HG03520 (cell line): Measurements from ENCODE around the gene MDP1.
"Not testable (repeated sequence)": the region's sequence is repeated elsewhere in the genome, so short reads cannot be mapped to it uniquely, and the experiment has no call there.

Experiments used
- ATAC-seq: cut with Tn5 transposase; IDR thresholded peaks from one replicate; pipeline ENCODE4 v1.9.1; 2021; ENCODE audit warnings: mild to moderate bottlenecking, moderate library complexity; ENCODE audit not compliant: unreplicated experiment

MDP1 gene

DNA sequence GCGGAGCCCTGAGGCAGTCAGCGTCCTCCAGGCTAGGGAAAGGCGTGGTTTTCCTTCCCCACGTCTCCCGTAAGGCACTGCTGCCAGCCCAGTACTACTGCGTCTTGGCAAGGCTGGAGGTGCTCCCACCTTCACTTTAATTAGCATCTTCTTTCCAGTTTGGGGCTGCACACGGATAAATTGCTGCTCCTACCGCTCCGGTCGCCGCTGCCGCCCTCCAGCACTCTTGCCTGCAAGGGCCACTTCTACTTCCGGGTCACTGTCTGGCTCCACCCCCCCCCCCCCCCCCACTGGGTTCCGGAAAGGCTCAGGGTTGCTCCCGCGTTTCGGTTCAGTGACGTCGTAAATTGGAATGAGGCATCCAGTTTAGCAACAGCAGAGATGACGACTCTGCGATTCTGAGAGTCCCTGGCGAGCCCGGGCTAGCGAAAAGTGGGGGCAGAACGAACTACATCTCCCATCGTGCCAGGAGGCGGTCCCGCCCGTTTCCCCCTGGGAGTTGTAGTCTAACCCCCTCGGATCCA is 16.3 kb upstream of the MDP1 start, which contains the start of gene NEDD8:
Gene NEDD8, minus strand, starts transcription at position 247 of the 524 bp plus-strand sequence. Its CDS starts 100 bp downstream, at position 147.
- ATAC-seq: peak; percentile 67

DNA sequence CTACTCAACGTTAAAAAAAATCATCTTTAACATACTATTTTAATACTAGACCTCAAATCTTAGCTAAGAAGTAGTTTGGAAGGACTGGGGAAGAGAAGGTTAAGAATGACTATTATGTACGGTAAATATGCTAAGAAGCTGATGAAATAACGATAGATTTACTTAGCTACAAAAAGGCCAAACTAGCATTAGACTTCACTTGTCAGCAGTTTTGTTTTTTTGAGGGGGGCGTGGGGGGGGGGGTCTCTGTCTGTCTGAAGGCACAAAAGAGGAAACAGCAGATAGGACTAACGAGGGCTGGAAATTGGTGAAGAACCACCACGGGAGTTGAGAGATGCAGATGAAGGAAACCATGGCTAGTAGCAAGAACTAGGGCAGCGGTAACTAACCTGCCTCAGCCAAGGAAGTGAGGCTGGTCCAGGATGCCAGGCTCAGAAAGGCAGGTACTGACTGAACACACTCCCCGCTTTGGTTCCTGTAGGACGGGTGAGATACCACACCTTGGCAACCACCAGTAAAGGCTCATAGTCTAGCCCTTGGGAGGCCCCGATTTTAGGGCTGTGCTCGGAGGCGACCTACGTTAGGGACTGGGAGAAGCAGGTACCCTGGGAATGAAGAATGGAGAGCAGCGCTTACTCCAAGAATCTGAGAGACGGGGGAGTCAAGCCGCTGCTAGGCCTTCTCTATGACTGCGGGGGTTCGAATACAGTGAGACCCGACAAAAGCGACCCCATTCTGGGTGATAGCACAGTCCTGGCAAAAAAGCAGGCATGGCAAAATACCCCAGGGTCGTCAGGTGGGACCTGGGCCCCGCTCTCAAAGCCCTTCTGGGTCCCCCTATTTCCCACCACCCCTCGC is 15.6 kb upstream of the MDP1 start:
- ATAC-seq: no peak

DNA sequence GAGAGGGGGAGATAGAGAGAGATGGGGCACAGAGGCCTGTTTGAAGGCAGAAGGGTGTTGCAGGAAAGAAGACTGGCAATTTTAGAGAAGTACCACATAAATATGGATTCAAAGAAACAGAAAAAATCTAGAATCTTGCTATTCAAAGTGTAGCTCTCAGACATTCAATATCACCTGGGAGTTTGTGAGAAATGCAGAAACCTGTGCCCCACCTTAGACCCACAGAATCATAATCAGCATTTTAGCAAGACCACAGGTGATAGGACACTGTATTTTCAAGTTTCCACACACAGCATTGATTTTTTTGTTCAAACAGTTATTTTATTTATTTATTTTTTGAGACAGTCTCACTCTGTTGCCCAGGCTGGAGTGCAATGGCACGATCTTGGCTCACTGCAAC is 13.0 kb upstream of the MDP1 start:
- no peak for ATAC-seq

DNA sequence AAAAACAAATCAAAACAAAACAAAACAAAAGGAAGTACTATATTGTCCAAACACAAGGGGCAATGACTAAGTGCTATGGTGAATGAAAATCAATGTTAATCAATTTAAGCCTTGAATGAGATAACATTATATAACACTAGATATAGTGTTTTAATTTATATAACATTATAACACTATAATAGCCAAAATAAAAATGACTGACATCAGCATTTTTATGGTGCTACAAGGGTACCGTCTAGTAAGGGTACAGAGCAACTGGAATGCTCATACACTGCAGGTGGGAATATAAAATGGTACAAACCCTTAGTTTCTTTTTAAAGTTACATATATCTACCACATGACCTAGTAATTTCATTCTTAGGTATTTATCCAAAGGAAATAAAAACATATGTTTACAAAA is 10.6 kb upstream of the MDP1 start:
- ATAC-seq: no peak

DNA sequence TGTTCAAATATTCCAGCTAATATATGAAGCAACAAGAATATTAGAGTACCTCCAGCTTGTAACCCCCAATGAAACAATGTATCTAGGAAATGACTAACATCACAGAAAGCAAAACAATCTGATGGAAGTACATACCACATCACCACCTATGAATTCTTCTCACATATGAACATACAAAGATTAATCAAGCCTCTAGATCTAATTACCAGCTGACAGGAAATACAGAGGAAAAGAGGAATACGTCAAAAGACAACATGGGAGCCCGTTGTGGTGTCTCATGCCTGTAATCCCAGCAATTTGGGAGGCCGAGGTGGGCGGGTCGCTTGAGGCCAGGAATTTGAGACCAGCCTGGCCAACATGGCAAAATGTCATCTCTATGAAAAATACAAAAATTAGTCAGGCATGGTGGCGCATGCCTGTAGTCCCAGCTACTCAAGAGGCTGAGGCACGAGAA is 8.8 kb upstream of the MDP1 start:
- no peak for ATAC-seq

DNA sequence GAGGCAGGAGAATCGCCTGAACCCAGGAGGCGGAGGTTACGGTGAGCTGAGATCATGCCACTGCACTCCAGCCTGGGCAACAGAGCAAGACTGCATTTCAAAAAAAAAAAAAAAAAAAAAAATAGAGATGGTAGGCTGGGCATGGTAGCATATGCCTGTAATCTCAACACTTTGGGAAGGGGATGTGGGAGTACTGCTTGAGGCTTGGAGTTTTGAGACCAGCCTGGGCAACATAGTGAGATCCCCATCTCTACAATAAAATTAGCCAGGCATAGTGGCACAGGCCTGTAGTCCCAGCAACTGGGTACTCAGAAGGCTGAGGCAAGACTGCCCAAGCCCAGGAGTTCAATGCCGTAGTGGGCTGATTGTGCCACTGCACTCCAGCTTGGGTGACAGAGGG is 7.1 kb upstream of the MDP1 start:
- ATAC-seq: not testable (repeated sequence)

DNA sequence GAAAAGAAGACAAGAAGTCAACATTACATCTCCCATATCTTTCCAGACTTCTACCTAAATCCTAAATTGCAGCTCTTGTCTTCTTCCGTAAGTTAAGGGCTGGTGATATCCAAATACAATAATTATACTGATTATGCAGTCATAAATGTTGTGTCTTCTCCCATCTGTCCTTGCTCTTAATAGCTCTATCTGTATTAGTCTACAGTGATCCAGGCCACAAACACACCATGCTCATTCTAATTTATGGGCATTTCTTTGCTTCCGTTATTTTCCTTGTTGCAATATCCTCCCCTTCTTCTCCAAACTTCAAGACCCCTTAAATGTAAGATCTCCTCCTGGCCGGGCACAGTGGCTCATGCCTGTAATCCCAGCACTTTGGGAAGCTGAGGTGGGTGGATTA is 3.7 kb upstream of the MDP1 start:
- no peak for ATAC-seq

DNA sequence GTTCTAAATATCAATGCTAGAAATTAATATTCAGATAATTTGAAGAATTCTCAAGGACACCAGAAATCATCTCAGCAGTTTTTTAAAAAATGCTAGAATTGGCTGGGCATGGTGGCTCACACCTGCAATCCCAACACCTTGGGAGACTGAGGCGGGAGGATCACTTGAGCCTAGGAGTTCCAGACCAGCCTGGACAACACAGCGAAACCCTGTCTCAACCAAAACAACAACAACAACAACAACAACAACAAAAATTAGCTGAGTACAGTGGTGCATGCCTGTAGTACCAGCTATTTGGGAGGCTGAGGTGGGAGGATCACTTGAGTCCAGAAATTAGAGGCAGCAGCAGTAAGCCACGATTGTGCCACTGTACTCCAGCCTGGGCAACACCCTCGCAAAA is 3.2 kb upstream of the MDP1 start:
- no peak for ATAC-seq

DNA sequence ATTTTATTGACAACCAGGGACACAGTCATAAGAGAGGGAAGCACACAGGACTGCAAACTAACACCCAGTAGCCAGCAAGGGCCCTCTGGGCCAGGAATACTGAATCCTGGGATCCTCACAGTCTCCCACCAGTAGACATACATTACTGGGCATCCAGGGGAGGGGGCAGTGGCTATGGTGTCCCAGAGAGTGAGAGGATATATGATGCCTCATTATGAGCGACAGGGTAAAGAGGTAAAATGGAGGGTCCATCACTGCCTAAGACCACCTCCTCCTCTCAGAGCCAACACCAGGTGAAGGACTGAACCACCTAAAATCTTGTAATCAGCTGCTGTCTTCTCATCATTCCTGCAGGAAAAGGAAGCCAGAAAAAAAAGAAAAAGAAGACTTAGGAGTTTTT is 1.0 kb upstream of the MDP1 start:
- ATAC-seq: not testable (repeated sequence)

DNA sequence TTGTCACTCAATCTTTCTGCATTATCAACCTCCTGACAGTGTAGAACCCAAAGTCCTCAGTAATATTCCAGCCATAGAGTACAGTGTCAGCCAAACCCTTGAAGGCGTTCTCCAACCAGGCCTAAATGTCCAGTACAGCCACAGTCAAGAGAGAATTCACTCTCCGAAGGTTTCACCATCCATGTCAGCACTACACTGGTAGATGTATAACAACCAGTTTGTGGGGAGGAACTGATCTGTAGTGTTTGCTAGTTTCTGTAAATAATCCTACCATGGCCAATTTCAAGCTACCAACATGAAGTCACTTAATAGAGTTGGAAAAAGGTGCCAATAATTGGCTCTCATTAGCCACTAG is 456 bp upstream of the MDP1 start:
- no peak for ATAC-seq

DNA sequence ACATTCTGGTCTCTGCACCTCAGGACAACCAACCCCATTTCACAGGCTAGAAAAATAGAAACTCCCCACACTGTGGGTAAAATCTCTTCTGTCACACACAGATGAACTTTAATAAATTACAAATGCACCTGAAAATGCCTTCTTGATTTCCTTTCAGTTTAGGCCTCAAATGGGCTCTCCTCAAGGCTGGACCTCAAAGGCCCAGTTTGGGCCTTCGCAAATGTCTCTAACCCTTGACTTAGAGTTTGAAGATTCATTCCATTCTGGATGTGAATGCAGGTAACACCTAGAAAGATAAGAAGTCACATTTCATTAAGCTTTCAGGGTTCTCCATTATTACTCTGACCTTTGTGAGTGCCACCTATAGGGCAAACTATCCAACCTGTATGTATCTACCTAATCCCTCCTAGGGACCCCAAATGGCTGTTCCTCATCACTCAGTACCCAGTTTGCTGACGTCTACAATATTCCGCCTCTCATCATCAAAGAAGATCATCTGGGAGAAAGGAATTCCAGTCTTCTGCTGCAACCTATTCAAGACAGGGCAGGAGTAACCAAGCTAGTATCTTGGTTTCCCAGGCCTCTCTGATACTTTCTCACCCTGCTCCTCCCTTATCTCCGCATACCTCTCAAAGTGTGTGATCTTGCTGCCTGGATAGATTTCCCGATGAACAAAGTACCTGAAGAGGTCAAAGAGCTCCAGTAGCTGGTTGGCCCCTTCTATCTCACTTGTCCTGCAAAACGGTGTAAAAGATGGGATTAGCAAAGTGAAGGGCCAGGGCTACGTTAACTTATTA is 1.8 kb downstream of the MDP1 start:
- no peak for ATAC-seq

DNA sequence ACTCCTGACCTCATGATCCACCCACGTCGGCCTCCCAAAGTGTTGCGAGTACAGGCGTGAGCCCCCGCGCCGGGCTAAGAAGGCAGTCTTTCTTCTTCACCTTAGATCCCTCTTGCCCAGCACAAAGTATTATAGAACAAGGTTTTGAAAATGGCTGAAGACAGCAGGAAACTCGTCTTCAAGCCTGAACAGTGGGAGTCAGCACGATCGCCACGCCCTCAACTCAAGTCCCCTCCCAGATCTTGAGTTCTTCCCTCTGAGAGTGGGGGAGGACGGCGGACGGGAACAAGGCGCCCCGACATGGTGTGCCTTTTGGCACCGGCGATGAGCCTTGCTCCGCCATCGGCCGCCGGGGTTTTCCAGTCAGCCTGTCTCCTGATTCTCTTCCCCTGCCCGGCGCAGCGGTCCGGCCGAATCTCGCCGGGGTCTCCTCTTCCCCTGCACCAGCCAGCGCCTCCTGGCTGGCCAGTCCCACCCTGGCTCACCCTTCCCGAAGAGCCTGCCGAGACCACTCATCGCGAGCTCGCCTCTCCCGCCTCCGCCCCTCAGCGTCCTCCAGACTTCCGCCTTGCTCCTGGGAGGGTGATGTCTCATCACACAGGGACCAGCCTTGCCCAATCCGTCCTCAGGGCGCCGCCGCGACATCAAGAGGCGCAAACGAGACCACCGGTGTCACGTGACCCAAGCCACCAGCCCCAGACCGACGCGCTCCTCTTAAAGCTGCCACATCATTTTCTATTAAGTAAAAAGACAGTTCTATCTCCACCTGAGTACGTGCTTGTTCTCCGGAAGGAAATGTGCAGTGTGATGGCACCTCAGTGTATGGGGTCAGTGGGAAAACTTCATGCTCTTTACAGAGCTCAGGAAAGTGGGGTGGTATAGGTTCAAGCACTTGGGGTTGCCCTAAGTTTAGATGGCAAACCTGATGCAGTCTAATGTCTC is 2.7 kb downstream of the MDP1 start, which contains the start of gene CHMP4A:
Gene CHMP4A, minus strand, starts transcription at position 565 of the 942 bp plus-strand sequence. Its CDS starts 49 bp downstream, at position 516.
- ATAC-seq: peak; percentile 76

DNA sequence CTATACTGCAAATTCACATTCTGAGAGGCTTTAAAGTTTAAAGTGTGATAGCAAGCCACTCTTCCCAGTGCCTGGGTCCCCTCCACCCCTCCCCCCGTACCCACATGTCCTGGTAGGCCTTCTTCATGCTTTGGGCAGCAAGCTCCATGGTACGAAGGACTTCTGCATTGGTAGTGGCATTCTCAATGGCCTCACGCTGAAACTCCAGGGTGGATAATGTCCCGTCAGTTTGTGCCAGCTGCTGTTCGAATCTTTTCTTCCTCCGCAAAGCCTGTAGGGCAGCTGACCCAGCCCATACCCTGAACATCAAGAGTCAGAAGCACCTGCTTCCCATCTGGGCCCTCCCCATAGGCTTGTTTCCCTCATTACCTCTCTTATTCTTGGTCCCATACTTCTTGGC is 4.6 kb downstream of the MDP1 start:
- no peak for ATAC-seq

DNA sequence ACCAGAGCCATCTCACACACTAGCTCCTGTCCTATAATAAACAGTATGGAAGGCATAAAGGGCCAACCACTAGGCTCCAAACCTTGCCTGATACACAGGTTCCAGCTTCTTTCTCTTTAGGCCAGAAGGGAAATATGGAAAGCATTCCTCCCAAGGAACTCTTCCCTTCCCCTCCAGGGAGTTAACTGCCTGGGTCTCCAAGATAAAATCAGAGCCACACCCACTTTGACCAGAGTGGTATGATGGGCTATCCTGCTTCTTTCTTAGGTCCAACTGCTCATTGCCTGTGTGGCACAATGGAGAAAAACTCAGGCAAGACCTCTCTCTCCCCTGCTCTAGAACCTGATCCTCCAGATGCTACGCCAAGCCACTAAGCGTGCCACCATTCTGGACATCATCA is 8.2 kb downstream of the MDP1 start:
- ATAC-seq: no peak

DNA sequence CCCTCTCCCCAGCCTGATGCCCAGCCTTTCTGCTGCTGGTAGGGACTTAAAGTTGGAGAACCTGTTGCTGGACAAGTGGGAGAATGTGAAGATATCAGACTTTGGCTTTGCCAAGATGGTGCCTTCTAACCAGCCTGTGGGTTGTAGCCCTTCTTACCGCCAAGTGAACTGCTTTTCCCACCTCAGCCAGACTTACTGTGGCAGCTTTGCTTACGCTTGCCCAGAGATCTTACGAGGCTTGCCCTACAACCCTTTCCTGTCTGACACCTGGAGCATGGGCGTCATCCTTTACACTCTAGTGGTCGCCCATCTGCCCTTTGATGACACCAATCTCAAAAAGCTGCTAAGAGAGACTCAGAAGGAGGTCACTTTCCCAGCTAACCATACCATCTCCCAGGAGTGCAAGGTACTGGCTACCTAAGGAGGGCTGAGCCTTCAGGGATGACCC is 8.7 kb downstream of the MDP1 start:
- no peak for ATAC-seq

DNA sequence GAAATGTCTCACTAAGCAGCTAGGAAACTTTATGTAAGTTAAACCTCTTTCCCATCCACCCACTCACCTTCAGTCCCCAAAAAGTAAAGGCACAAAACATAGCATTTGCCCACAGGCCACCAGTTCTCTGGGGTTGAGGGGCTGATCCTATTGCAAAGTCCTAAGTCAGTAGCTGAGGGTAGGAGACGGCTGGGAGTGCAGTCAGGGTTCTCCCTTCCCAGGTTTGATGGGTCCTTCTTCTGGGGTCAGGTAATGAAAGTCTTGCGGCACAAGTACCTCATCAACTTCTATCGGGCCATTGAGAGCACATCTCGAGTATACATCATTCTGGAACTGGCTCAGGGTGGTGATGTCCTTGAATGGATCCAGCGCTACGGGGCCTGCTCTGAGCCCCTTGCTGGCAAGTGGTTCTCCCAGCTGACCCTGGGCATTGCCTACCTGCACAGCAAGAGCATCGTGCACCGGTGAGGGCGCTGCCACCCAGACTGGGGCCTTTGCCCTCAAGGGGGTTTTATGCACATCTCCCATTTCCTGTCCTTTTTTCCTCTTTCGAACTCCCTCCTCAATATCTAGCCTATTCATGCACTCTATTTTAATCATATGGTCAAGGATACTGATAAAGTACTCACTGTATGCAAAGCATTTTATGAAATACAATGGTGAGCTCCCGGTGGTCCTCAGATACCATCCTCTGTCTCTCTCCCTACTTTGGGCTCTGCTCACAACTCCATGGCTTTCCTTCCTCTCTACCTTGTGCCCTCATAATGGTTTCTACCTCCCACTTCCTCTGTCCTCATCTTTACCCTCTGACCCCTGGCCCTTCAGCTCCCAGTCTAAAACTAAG is 9.4 kb downstream of the MDP1 start:
- no peak for ATAC-seq

DNA sequence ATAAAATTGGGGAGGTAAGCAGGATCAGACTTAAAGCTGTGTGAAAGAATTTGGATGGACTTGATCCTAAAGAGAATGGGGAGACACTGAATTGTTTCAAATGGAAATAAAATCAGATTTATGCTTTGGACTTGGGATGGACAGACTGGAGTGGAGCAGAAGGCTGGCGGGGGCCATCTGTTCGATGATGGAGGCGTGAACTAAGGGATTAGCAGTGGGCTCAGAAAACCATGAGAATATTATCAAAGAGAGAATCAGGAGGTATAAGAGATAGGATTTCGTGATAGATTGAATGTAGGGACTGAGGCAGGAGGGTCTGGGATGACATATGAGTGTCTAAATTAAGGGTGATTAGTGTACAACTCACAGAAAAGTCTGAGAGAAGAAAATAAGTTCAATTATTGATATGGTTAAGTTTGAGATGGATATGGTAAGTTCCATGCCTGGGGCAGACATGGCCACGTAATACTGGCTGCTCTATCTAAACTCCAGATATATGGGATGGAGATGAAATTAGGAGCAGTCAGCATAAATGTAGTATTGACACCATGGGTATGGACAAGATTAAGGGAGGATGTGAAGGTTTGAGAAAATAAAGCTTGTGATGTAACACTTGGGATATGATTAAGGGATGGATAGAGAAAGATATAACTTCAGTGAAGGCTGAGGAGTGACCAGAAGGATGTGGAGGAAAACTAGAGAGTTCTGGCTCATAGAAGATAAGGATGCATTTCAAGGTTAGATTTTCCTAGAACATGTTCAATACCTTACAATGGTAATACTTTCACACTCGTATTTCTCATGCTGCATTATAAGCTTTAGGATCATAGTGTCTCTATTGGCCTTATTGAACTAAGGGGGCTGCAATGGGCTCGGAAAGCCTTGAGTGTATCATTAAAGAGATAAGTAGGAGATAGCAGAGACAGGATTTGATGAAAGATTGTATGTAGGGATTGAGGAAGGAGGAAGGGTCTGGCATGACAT is 11.4 kb downstream of the MDP1 start:
- no peak for ATAC-seq

DNA sequence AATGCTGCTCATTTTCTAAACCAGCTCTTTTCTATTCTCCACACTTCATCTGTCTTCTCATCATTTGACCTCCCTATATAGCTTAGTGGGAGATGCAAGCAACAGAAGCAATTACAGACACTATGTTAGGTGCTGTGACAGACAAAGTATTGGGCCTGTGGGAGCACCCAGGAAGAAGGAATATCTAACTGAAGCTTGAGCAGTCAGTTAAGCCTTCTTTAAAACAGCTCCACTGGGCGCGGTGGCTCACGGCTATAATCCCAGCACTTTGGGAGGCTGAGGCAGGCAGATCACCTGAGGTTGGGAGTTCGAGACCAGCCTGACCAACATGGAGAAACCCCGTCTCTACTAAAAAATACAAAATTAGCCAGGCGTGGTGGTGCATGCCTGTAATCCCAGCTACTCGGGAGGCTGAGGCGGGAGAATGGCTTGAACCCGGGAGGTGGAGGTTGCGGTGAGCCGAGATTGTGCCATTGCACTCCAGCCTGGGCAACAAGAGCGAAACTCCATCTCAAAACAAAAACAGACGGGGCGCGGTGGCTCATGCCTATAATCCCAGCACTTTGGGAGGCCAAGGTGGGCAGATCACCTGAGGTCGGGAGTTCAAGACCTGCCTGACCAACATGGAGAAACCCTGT is 12.5 kb downstream of the MDP1 start:
- not testable (repeated sequence) for ATAC-seq
